ENCODE results near the gene RSBN1L. TPM values are rescaled to one million over a fixed set of nuclear protein-coding genes. Genes with fewer than 3 reads are reported as not detected.

Gene RSBN1L
- total and polyA plus RNA-seq, 2 of the 8 experiments (the other 6 are each of a cell fraction or from before 2014, with no cell fraction given) = 4.1 to 22.1 TPM

- peak; percentile 3; the same call in 1 of the 2 replicates for TF ChIP-seq MAX (IDR thresholded peaks at IDR 0.05)
- no peak for TF ChIP-seq POU5F1 (IDR thresholded peaks at IDR 0.05; ENCODE audit: low read depth, low read length)
- TF ChIP-seq EGR1 (IDR thresholded peaks at IDR 0.05; ENCODE audit: borderline replicate concordance, low read depth, low read length) = no peak
- no peak for TF ChIP-seq RAD21 (IDR thresholded peaks at IDR 0.05 in 1 of 2, conservative IDR thresholded peaks at IDR 0.05 in 1 of 2; ENCODE audit: low read depth in 2 of 2, low read length in 2 of 2)
- peak in 1 of 2 experiments; percentile 53; a peak in 2 of 4 replicates for TF ChIP-seq HDAC2 (IDR thresholded peaks at IDR 0.05; ENCODE audit: borderline replicate concordance in 1 of 2, low read depth in 2 of 2, low read length in 2 of 2)
- peak; percentile 18; the same call in 1 of the 2 replicates for TF ChIP-seq PHF8 (conservative IDR thresholded peaks at IDR 0.05; ENCODE audit: low read depth, low read length)
- no peak for TF ChIP-seq BACH1 (IDR thresholded peaks at IDR 0.05; ENCODE audit: low read length)
- no peak for TF ChIP-seq RFX5 (IDR thresholded peaks at IDR 0.05; ENCODE audit: borderline replicate concordance, low read depth, low read length)
- no peak for TF ChIP-seq SUZ12 (IDR thresholded peaks at IDR 0.05; ENCODE audit: low read length)
- TF ChIP-seq BRCA1 (IDR thresholded peaks at IDR 0.05; ENCODE audit: low read depth, low read length) = no peak
- TF ChIP-seq JUN (IDR thresholded peaks at IDR 0.05; ENCODE audit: low read depth, low read length) = no peak
- TF ChIP-seq BCL11A (IDR thresholded peaks at IDR 0.05; ENCODE audit: low read depth in 2 of 2, low read length in 2 of 2) = no peak
- no peak for TF ChIP-seq EP300 (IDR thresholded peaks at IDR 0.05; ENCODE audit: borderline replicate concordance in 1 of 2, low read depth in 2 of 2, low read length in 2 of 2)
- peak; percentile 97 for TF ChIP-seq SAP30 (IDR thresholded peaks at IDR 0.05; ENCODE audit: insufficient read depth, insufficient replicate concordance, low read length)
- no peak for TF ChIP-seq USF2 (IDR thresholded peaks at IDR 0.05; ENCODE audit: low read length)
- TF ChIP-seq SP2 (IDR thresholded peaks at IDR 0.05; ENCODE audit: low read length) = no peak
- no peak for TF ChIP-seq RXRA (IDR thresholded peaks at IDR 0.05; ENCODE audit: insufficient read depth, low read depth, low read length)
- no peak for TF ChIP-seq SP4 (IDR thresholded peaks at IDR 0.05; ENCODE audit: low read length)
- no peak; the same call in 1 of the 2 replicates for TF ChIP-seq RBBP5 (IDR thresholded peaks at IDR 0.05; ENCODE audit: borderline replicate concordance, low read depth, low read length)
- TF ChIP-seq KDM4A (IDR thresholded peaks at IDR 0.05; ENCODE audit: low read depth, low read length, severe bottlenecking) = peak; percentile 66
- no peak for TF ChIP-seq SIRT6 (IDR thresholded peaks at IDR 0.05; ENCODE audit: low read length)
Observed at GRCh38 chr7:77696643-77697534, 630 bp downstream of the RSBN1L start (continued).

All from H1 (cell line).